ENCODE measurements around the gene ACO2.
A peak's percentile ranks its signal among the peaks of the same experiment; 100 is the strongest.
"Not testable (repeated sequence)": the region's sequence is repeated elsewhere in the genome, so short reads cannot be mapped to it uniquely, and the experiment has no call there.

The ACO2 gene

DNA sequence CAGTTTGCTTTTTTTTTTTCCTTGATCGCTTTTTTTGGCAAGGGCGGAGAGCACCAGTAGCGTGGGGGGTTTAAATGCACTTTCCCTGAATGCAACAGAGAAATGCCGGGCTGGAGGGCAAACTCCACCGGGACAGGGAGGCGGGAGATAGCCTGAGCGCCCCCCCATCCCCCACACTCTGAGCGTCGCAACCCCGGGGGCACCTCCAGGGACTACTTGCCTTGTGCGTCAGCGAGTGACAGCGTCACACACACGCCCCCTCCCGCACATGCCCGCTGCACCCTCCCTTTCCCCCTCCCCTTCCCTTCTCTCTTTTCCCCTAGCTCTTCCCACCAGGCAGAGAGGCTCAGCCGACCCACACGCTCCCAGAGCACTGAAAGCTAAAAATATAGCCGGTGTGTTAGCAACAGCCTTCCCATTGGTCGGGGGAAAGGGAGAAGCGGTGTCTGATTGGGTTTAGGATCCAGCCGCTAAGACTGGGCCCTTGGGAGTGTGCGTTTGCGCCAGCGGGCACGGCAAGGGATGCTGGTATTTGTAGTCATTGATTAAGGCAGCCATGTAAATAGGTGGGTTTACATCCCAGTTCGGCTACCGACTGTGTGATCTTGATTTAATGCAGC lies 20.6 kb upstream of the ACO2 start:
- peak; percentile 97 for DNase-seq

DNA sequence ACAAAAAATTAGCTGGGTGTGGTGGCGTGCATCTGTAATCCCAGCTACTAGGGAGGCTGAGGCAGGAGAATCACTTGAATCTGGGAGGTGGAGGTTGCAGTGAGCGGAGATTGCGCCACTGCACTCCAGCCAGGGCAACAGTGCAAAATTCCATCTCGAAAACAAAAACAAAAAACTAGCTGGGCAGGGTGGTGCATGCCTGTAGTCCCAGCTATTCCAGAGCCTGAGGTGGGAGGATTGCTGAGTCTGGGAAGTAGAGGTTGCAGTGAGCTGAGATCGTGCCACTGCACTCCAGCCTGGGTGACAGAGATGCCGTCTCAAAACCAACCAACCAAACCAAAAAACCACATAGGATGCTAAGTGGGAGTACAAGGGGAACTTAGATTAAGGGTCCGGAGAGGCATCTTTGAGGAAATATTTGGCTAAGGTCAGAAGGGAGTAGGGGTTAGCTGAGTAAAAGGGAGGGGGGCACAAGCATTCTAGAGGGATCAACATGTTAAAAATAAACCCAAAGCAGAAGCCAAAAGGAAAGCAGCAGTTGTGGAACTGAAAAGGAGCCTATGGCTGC lies 10.7 kb upstream of the ACO2 start:
- DNase-seq, result no peak

DNA sequence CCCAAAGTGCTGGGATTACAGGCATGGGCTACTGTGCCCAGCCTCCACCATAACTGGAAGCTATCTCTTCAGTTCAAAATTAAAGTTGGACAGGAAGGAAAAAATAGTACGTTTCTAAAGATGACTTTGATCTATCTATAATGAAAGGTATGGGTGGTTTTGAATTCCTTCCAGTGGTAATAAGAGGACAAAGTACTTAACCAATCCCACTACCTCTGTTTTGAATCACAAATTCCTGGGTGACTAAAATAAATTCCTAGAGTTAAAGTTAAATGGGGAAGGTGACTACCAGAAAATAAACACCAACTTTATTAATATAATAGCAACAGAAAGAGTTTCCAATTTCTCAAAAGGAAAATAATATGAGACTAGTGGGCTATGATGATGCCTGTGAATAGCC lies 9.5 kb upstream of the ACO2 start:
- no peak for DNase-seq

DNA sequence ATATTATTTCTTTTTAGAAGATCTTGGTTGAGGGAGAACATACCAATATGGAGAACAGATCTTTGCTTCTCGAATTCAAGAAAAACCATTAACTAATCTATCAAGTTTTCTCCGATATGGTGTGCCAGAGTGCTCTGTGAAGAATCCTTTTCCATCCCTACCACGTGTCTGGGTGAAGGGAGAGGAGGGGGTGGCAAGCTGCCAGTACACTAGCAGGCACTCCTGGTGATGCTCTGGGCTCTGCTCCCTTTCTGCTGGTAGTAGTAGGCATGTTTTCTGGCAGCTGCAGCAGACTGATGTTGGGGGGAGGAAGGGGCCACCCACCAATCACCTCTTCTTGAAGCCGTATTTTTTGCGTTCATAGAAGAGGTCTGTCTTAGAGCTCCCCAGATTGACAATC lies 8.8 kb upstream of the ACO2 start:
- not testable (repeated sequence) for DNase-seq

DNA sequence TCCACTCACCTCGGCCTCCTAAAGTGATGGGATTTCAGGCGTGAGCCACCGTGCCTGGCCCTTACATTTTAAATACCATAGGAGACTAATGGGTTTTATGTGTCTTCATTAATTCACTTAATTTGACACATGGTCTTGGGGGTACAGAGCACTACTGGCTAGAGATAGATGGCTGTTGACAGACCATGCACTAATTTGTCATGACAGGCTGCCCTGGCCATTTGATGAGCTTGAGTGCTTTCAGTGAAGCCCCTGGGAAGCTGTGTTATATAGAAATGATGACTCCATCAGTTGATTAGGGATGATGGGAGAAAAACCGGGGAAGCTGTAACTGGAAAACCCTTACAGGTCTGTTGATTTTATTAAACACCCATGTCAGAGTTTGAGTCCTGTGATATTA lies 7.0 kb upstream of the ACO2 start:
- DNase-seq, result no peak

DNA sequence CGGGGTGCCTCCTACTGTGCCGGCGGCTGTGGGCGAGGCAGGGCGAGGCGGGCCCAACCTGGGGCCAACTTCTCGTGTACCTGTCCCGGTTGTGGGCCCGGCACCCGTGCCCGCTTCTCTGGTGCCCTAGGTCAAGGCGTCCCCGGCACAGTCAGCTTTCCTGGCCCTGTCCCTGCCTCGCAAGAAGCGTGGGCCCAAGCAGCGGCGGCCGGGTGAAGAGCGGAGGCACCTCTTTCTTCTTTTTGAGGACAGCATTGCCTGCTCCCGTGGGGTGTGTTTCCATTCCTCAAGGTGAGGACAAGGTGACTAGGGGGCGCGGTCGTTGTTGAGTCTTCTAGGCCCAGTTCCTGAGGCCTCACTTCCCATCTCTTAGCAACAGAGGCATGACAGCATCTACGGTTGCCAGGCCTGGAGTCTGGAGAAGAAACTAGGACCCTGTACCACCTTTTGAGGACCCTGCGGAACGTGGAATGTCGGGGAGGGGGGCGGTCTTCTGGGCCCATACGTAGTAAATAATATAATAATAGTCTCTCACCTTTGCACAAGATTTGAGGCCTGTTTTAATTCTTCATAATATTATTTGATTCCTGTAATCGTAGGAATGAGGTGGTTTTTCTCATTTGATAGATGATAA lies 418 bp downstream of the ACO2 start:
- peak; percentile 61 for DNase-seq

DNA sequence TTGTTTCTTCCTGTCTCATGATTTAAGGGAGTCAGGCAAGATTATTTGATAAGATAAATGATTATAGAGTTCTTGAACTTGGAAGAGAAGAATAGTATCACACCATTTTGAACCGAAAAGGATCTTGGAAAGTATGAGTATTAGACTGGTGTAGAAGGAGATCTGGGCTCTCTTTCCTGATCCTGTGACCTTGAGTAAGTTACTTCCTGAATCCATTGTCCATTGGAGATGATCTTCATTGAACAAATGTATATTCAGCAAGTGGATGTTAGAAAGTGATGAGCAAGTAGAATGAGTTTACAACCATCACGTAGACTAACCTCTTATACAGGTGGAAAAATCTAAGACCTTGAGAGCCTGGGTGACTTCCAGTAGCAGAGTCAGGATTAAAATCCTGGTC lies 2.0 kb downstream of the ACO2 start:
- DNase-seq, result no peak

DNA sequence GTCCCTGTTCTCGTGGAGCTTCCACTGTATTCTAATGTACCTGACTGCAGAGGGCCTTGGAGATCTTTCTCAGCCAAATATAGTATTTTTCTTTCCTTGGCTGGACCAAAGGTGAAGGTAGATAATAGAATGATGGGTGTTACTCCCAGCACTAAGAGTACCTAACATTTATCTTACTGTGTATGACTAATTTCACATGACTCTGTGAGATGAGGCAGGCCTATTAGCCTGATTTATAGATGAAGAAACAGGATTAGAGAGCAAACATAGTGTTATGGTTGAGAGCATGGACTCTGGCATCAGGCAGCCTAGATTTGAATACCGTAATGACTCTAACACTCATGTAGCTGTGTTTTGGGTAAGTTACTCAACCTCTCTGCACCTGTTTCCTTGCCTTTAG lies 2.7 kb downstream of the ACO2 start:
- no peak for DNase-seq

DNA sequence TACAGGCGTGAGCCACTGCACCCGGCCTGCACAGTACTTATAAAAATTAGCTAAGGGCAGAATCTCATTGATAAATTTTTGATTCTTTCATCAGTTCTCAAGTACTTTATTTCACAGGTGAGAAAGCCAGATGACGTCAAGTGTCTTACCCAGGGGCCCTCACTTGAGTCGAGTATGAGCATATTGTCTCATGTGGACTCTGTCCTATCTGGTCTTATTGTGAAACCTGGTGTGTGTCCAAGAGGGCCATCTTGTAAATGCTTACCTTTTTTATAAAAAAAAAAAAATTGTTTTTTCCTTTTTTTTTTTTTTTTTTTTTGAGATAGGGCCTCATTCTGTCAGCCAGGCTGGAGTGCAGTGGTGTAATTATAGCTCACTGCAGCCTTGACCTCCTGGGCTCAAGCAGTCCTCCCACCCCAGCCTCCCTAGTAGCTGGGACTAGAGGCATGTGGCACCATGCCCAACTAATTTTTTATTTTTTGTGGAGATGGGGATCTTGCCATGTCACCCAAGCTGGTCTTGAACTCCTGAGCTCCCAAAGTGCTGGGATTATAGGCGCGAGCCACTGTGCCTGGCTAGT lies 6.0 kb downstream of the ACO2 start:
- no peak for DNase-seq

DNA sequence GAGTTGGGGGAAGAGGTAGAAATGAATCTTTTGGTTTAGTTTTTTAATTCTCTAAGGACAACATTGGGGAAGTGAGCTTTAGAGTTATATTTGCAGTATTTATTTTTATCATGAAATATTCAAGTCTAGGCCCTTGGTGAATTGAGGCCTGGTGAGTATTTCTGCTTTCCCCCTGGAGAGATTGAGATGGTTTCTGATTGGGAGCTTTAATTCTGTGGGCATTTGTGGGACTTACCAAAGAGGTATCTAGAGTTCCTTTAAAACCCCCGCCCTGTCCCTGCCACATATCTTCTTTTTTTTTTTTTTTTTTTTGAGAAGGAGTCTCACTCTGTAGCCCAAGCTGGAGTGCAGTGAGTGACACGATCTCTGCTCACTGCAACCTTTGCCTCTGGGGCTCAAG lies 9.6 kb downstream of the ACO2 start:
- DNase-seq, result no peak

DNA sequence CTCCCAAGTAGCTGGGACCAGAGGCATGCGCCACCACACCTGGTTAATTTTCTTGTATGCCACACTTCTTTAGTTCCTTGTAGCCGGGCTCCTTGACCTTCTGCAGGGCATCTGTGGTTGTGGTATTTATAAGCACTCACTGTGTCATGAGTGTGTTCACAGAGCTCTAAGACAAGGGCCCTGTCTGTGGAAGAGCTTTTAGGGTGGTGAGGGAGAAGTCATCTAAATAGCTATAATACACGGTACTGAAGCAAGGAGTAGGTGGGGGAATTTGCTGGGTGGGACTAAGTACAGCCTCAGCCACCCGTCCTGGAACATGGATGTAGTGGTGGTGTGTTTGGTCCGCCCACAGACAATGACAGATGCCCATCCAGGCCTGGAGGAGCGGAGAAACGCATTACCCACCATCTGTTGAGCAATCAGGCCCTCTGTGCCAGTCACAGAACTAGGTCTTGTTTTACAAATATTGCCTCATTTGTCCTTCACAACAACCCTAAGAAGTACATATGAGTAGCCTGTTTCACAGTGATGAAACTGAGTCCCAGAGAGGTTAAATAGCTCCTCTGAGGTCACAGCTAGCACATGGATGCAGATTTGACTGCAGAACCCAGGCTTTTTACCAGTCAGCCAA lies 10.1 kb downstream of the ACO2 start:
- no peak for DNase-seq

DNA sequence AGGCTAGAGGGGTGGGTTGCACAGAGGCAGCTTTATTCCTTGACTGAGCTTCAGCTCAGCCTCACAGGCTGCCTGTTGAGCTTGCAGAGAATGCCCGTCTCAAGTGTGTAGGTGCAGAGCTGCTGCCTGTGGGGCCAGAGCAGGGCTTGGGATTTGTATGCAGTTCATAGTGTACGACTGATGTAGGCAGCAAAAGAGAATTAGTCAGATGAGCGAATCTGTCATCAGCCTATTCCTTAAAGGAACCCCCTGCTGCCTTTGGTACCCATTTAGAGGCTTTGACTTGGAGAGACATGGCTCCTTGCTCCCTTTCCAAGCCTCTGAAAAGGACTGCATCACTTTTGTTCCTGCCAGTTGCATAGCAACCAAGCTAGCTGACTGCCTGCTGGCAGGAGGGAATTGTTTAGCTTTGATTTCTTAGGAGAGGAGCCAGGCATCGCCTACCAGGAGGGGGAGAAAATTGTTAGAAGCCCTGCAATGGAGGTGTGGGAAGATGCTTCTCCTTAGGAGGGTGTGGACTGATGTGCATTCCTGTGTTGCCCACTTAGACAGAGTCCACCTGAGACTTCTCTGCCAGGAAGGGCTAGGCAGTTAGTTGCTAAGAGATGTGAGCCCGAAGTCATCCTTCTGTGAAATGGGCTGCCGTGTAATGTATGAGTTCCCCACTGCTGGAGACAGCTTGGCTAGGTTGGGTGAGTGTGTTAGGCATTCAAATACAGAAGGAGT lies 10.9 kb downstream of the ACO2 start:
- no peak for DNase-seq

DNA sequence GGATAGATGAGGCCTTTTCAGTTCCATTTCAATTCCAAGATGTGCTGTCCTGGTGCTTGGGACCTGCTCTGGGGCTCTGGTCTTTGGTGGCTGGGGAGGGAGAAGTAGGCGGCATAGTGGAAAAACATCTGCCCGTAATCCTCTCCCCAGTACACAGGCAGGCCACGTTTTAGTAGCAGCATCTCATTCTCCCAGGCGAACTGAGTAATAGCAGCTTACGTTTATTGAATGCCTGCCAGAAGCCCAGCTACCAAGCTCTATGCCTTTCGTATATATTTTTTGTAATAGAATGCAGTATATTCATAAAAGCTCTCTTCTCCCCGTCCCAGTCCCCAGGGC lies 11.4 kb downstream of the ACO2 start:
- no peak for DNase-seq

DNA sequence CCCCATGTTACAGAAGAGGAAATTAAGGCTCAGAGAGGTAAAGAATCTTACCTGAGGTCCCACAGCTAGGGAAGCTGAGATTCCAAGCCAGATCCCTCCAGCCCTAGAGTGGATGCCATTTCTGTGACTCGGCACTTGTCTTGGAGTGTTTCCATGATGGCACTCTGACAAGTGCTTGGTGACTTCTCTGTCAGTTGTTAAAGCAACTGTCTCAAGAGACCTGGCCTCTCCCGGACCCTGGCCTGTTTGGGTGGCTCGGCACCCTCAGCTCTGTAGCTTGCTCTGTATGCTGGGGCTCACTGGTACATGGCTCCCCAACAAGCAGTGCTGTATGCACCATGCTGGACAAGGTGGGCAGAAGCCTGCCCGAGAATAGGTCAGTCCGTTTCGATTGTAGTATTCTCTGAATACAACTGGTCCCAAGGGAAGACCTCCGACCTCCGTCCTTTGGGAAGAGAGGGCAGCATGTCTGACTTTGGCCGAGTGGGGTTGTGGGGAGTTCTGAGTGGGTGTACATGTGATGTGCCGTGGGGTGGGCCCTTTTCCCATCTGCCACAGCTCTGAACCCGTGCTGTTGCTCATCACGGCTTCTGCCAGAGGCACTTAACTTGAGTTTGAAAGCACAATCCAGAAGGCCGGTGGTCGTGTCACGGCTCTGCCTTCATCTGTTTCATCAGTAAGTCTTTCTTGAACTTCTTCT lies 12.4 kb downstream of the ACO2 start:
- DNase-seq, result no peak

DNA sequence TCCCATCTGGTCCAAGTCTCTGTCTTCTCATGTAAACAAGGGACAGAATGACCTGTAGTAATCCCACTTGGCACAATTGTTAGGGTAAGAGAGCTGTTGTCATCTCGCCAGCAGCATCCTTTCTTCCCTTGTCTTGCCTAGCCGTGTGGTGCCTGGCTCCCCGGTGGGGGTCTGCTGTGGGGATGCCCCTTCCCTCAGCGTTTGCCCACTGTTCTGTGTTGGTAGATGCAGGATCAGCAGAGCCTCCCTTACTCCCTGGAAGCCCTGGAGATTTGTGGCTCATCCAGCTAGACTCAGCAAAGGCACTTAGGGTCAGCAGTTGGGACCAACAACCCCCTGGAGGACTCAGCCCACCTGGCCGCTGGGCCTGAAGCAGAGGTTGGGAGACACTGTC lies 13.0 kb downstream of the ACO2 start:
- DNase-seq, result no peak

DNA sequence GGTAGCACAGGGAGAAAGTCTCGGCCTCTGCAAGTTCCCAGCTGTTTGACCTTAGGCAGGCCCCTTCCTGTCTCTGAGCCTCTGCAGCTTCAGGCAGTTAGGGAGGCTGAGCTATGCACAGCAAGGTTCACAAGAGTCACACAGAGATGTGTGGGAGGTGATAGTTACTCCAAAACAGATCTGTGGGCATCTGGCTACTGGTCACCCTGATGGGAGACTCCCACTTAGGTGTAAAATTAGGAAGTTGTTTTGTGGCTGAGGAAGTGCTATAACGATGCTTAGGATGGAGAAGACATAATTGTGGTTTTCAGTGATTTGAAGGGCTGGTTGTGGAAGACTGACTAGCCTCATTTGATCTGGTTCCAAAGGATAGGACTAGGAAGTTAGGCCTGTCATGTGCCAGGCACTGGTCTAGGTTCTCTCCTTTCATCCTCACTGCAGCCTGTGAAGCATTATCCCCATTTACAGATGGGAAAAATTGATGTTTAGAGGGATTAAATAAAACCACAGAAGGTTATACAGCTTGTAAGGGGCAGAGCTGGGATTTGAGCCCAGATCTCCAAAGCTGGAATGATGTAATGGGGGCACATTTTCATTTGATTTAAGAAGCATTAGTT lies 13.5 kb downstream of the ACO2 start:
- no peak for DNase-seq

DNA sequence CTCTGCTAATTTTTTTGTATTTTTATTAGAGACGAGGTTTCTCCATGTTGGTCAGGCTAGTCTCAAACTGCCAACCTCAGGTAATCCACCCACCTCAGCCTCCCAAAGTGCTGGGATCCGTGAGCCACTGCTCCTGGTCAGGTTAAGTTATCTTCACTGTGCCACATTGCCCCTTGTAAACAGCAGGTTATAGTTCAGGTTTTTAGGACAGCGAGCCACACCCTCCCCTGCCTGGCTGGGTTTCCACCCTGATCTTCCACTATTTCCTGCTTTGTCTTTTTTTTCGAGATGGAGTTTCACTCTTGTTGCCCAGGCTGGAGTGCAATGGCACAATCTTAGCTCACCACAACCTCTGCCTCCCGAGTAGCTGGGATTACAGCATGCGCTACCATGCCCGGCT lies 16.1 kb downstream of the ACO2 start:
- no peak for DNase-seq

DNA sequence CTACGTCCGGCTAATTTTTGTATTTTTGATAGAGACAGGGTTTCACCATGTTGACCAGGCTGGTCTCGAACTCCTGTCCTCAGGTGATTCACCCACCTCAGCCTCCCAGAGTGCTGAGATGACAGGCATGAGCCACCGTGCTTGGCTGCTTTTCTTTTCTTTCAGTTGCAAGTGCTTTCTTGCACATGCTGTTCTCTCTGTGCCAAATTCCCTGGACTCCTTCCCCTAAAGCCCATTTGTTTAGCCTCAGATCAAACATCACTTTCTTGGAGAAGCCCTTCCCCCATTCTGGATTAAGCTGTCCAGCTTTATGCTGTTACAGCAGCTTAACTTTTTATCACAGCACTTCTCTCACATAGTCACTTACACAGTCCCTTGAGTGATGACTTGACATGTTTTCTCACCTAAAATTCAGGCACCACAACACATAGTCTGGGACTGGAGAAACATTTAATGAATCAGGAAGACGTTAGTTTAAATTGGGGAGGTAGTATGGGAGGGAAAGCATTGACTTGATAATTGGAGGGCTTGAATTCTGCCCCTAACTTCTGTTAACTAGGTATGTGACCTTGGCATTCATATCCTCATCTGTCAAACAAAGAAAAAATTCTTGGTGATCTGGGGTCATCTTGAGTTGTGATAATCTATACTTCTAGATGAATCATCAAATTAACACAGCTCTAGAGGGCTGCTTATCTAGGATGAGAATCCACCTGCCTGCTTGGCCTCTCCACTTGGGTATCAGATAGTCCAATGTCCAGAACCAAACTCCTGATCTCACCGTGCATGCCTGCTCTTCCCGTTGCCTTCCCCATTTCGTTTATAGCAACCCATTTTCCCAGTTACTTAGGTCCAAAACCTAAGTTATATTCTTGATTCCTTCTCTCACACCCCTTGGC lies 18.4 kb downstream of the ACO2 start:
- no peak for DNase-seq

DNA sequence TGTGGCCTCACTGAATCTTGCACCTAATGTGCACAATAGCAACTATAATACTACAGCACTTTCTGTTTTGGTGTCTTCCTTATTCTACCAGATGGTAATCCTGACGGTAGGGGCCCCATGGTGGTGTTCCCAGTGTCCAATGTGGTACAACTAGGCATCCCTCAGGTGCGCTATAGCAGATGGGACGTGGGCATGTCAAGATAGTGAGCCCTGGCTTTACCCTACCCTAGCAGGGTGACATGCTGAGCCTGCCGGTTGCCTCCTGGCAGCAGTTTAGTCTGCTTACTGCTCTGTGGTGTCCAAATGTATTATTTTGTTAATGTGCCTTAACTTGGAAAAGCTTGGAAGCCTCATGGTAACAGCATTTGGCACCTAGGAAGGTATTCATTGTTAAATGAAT lies 19.2 kb downstream of the ACO2 start:
- no peak for DNase-seq

DNA sequence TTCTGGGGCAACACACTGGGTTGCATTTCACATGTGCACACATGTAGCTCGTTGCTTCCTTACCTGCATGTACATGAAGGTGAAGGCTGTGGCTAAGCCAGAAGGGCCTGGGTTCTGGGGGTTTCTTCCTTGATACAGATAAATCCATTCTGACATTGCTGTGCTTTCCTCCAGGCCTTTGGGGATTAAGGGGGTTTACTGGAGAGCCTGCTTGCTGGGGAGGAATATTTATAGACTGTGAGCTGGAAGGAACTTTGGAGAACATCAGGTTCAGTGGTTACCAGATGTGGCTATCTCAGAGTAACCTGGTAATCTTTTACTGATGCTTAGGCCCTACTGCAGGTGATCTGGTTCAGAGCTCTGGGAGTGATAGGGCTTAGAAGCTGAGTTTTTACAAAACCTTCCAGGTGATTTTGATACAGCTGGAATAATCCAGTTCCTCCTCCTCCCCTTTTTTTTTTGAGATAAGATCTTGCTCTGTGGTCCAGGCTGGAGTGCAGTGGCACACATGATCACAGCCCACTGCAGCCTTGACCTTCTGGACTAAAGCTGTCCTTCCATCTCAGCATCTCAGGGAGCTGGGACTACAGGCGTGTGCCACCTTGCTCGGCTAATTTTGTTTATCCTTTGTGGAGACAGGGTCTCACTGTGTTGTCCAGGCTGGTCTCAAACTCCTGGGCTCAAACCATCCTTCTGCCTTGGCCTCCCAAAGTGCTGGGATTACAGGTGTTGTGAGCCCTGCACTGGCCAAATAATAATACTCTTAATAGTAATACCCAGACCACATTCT lies 19.9 kb downstream of the ACO2 start:
- no peak for DNase-seq

Measured in RPMI8226 (cell line).